GM19025 (cell line): ENCODE measurements around the gene SMARCB1.

Source experiments
- ATAC-seq: cut with Tn5 transposase; IDR thresholded peaks from one replicate; pipeline ENCODE4 v1.9.1; 2021; ENCODE audit warnings: mild to moderate bottlenecking, low read depth, moderate library complexity; ENCODE audit not compliant: unreplicated experiment

The SMARCB1 gene

DNA sequence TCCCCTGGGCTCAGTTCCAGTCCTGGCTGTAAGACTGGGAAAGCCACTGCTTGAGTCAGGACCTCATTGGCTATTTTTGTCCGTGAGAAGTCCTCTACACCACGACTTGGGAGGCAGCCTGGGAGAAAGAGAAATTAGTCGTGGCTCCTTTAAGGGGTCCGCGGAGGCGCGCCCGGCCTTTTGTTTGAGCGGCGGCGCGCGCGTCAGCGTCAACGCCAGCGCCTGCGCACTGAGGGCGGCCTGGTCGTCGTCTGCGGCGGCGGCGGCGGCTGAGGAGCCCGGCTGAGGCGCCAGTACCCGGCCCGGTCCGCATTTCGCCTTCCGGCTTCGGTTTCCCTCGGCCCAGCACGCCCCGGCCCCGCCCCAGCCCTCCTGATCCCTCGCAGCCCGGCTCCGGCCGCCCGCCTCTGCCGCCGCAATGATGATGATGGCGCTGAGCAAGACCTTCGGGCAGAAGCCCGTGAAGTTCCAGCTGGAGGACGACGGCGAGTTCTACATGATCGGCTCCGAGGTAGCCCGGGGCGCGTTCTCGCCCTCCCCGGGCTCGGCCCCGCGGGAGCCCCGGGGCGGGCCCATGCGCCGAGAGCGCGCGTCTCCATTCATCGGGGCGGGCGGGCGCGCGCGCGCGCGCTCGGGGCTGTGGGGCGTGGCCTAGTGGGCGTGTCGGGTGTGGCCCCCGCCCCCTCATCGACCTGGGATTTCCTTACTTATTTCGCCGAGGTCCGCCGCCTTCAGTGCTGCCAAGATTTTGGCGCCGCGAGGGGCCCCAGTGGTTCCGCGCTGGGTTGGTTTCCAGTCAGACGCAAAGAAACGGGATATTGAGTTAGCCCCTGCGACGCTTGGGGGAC lies at the start of gene SMARCB1:
TSS of gene SMARCB1 (plus strand) at position 215 of the 848 bp plus-strand sequence. CDS start at position 419, 204 bp downstream.
- peak; percentile 68 for ATAC-seq

DNA sequence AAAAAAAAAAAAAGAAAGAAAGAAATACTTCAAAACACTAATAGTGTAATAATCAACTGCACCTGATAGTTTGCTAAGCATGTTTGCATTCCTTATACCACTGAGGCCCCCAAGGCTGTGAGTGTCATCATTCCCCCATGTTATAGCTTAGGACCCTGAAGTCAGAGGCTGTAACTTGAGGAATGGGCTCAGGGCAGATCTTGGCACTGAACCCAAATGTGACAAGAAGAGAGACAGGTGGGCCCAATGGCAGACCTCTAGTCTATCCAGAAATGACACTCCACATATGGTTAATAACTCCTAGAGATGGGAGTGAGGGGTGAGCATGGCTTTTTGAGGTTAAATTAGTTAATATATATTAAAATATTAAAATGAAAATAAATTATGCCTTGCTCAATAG lies 49.1 kb upstream of the SMARCB1 start:
- no peak for ATAC-seq

DNA sequence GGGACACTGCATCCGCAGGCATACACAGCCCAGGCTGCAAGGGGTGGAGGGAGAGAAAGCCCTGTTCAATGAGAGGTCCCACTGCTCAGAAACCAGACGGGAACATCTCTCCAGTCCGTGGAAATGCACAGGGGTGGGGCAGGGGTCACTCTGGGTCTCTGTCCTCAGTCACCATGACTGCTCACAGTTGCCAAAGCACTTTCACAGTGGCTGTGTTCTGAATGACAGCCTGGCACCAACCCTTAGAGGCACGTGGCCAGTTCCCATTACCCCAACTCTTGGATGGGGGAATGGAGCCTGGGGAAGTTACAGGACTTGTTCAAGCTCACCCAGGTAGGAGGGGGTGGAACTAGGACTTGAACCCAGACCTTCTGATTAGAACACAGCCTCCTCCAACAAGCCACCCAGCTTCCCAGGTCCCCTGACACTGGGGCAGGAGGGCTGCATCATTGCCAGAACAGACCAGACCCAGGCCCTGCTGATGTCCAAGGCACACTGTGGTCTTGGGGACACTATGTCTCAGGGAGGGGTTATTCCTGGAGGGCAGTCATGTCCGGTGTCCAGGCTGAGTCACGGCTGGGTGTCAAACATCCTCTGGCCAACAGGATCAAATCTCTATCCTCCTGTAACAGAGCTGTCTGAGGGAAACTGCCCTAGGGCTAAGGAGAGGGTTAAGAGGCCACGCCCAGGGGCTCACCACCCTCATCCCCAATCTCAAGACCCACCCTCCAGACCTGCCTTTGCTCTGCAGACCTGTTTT lies 44.1 kb upstream of the SMARCB1 start:
- ATAC-seq = no peak

DNA sequence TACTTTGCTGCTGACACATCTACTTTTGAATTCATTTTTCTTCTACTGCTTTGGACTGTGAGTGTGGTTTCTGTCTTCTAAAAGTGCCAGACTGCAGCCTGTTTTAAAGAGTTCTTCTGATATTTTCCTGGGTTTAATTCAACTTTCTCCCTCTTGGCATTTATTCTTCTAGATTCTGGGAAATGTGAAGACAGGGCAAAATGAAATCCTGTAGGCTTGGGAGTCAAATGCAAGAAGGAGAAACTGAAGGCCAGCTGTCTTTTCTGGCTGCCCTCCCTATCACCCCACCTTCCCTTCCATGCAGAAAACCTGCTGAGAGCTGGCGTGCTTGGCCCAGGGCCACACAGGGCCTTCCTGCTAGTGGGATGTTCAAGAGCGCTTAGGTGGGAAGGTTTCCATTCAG lies 43.5 kb upstream of the SMARCB1 start:
- ATAC-seq = no peak

- ATAC-seq = no peak
Measured at GRCh38 chr22:23744001-23744400, 42.8 kb upstream of the SMARCB1 start.

GRCh38 chr22:23744485-23744884 lies 42.3 kb upstream of the SMARCB1 start:
- ATAC-seq = no peak

- no peak for ATAC-seq
Measured at GRCh38 chr22:23745791-23746190, 41.0 kb upstream of the SMARCB1 start.

DNA sequence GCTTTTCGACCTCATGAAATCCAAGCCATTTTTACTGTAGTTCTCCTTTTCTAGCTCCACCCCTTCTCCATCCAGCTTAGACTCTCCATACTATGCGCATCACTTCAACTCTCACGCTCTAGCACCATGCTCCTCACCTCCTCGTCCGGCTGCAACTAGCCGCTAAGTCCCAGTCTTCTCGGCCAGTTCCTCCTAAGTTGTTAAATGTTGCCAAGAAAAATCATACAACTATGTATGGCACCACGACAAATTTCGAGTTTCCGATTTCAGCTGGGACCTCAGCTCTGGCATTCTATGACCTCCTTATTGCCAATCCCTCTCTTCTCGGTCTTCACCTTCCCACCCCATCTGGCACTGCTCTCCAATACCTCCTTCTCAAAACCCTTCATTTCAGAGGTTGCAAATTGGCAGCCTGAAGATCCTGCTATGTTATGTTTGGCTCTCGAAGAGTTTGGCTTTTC lies 36.9 kb upstream of the SMARCB1 start:
- no peak for ATAC-seq

DNA sequence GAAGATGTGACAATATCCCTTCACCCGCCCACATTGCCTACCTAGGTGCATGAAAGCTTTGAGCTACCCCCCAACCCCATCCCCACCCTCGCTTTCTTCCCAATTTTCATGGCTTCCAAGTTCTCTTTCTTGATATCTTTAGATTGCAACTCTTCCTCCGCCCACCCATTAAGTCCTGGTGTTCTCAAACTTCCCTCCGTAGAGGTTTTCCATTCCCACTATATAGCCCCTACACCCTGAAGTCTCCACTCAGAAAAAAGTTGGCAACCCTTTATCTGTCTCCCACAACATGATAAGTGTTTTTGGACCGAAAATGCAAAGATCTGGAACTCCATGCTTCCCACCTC lies 36.4 kb upstream of the SMARCB1 start:
- no peak for ATAC-seq

- ATAC-seq = peak; percentile 84
Measured at GRCh38 chr22:23750714-23751440, 35.9 kb upstream of the SMARCB1 start, which contains the start of gene ZNF70. Gene ZNF70, minus strand, starts transcription at chr22:23751112. Its CDS starts 5,972 bp downstream, at chr22:23745140.

GRCh38 chr22:23751441-23751996 lies 35.2 kb upstream of the SMARCB1 start:
- ATAC-seq = no peak

GRCh38 chr22:23752090-23752691 lies 34.6 kb upstream of the SMARCB1 start:
- ATAC-seq = no peak

DNA sequence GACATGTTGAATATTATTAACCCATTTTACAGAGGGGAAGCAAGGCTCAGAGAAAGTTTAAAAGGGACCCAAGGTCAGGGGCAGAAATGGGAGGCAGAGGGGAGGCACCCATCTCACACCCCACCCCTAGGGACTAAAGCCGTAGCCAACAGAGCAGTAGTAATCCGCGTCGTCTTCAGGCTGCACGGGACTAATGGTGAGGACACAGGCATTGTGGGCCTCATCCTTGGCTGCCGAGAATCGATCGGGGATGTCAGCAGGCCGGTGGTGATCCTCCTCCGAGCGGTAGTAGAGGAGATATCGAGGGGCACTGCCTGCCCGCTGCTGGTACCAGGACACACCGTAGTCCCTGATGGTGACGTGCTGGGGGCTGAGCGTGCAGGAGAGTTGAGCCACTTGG lies 34.0 kb upstream of the SMARCB1 start:
- no peak for ATAC-seq

DNA sequence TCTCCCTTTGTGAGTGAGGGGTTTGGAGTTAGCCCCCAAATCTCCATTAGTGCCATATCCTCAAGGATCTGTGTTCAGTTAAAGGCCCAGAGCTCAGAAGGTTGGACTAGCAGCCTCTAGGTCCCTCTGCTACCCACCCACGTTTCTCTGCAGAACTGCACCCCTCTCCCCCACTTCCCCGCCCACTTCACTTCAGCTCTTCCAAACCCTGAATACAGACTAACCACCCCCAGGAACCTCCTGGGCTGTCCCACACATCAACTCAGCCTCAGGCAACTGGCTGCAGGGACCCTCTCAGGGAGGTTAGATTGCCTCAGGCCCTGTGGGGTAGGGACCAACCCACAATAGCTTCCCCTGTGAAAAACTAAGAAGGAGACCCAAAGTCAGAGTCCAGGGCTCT lies 33.4 kb upstream of the SMARCB1 start:
- ATAC-seq = no peak

GRCh38 chr22:23754220-23754919 lies 32.4 kb upstream of the SMARCB1 start, which contains the start of gene VPREB3:
Gene VPREB3, minus strand, starts transcription at chr22:23754425. Its CDS starts 62 bp downstream, at chr22:23754363.
- ATAC-seq = no peak

- no peak for ATAC-seq
Measured at GRCh38 chr22:23754980-23755636, 31.7 kb upstream of the SMARCB1 start.

DNA sequence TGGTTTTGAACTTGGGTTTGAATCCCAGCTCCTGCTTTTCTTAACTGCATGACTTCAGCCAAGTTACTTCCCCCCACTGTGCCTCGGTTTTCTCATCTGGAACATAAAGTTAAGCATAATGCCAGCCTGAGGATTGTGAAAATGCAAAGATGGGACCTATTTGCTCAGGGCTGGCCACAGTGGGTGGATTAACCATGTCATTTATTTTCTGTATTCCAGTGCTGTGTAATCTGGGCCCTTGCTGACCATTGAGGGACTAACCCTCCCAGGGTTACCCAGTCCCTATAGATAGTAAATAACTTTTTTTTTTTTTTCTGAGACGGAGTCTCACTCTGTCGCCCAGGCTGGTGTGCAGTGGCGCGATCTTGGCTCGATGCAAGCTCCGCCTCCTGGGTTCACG lies 31.1 kb upstream of the SMARCB1 start:
- ATAC-seq = no peak

GRCh38 chr22:23756891-23757290 lies 29.9 kb upstream of the SMARCB1 start:
- no peak for ATAC-seq

GRCh38 chr22:23759566-23759965 lies 27.2 kb upstream of the SMARCB1 start:
- no peak for ATAC-seq
